Adrenal gland (tissue), 12 donors: ENCODE data around the gene TGFBR3. TPM values are rescaled to one million over a fixed set of nuclear protein-coding genes. Genes with fewer than 3 reads are reported as not detected.

ENCODE experiments used
- DNase-seq, 7 donors: peaks; one replicate each; pipeline ENCODE4 v3.0.0-alpha.2; 2019 to 2020
- H3K27ac ChIP-seq, 5 donors: fragments of 200-600 bp; sonication (generic) in 4 of 5; 1 replicate in 3 of 5; 2 replicates in 2 of 5; pipeline versions ENCODE4 v1.5.1 to v1.8.0; 2016 to 2020; ENCODE audit warnings: mild to moderate bottlenecking in 1 of 5
- H3K27me3 ChIP-seq: fragments of 200-600 bp; 2 replicates; pipeline ENCODE4 v1.8.0; 2021
- H3K36me3 ChIP-seq, 2 donors: fragments of 200-600 bp; replicated peaks in 1 of 2; 1 replicate in 1 of 2; 2 replicates in 1 of 2; pipeline versions ENCODE4 v1.5.1 to v1.8.0; 2018 to 2022
- H3K4me1 ChIP-seq, 2 donors: fragments of 200-600 bp; replicated peaks in 1 of 2; 1 replicate in 1 of 2; 2 replicates in 1 of 2; pipeline versions ENCODE4 v1.5.1 to v1.8.0; 2018 to 2021
- H3K4me3 ChIP-seq, 4 donors: fragments of 200-600 bp; sonication (generic) in 3 of 4; one replicate each; pipeline ENCODE4 v1.5.1; 2016 to 2018
- H3K9me3 ChIP-seq, 3 donors: fragments of 200-600 bp; sonication (generic) in 1 of 3; replicated peaks in 1 of 3; 1 replicate in 2 of 3; 2 replicates in 1 of 3; pipeline versions ENCODE4 v1.5.1 to v1.8.0; 2016 to 2021
- CTCF ChIP-seq, 6 experiments: fragments of 450-650 bp in 4 of 6; fragments of 200-600 bp in 2 of 6; sonication (generic) in 1 of 6; IDR thresholded peaks; 1 replicate in 5 of 6; 2 replicates in 1 of 6; pipeline versions ENCODE4 v1.5.1 to v1.8.0; 2016 to 2021; ENCODE audit warnings: antibody characterized with exemption in 6 of 6, mild to moderate bottlenecking in 2 of 6, moderate library complexity in 1 of 6
- POLR2A ChIP-seq, 2 donors: fragments of 450-650 bp; IDR thresholded peaks; one replicate each; pipeline ENCODE4 v1.6.1; 2017; ENCODE audit warnings: antibody characterized with exemption in 2 of 2, mild to moderate bottlenecking in 2 of 2, moderate library complexity in 1 of 2
- WGBS, 4 donors: extraction: QIAGEN DNeasy Blood & Tissue Kit in 2 of 4; methylation state at CpG; one replicate each; pipeline versions ENCODE4 v1.1.5 to v1.1.7; 2013 to 2017; 5-methylcytosine and 5-hydroxymethylcytosine counted together
- intact Hi-C, 2 donors: fragments of 100-400 bp; cut with DNase I; formaldehyde crosslinking; loops; one replicate each; pipeline versions ENCODE4 v1.14.1 to v1.15.0; 2022 to 2023
- polyA plus RNA-seq, 3 donors: library from polyadenylated mRNA; stranded (reverse); fragments of 200-250 nt in 2 of 3; fragments of 350-450 nt in 1 of 3; fragmentation: Illumina TruSeq in 1 of 3; extraction: RNeasy Lipid Tissue Mini Kit (QIAGEN cat#74804) in 1 of 3; gene quantifications; one replicate each; pipeline ENCODE4 v1.2.3, GENCODE V29; 2013 to 2014
- total RNA-seq, 9 donors: library from RNA; depleted of rRNA in 4 of 9; stranded (reverse); fragments of >200 nt in 4 of 9; fragments of 120-200 nt in 1 of 9; fragmentation: NEBNext Ultra II Directional in 1 of 9; extraction: Animal tissue kit (Norgen Biotek cat#: 25700) in 1 of 9; gene quantifications; one replicate each; pipeline versions ENCODE4 v1.1.0 to v1.2.4, GENCODE V29; 2013 to 2023
- donor health status: healthy with polysubstance abuse.
- donor health status: Bipolar disorder and iron deficiency.
- donor health status: DM: yes; HTN: yes; CAD: no.
- donor health status: DM: no; HTN: no; CAD: no.
- donor health status: DM: no; HTN: no; CAD: no.
- donor health status: DM: yes; HTN: yes; CAD: no.

TGFBR3 gene
- total and polyA plus RNA-seq, 12 donors = 13.9 to 340 (median 148) TPM

GRCh38 chr1:91826649-91827048, 59.3 kb downstream of the TGFBR3 start:
- Histone ChIP-seq H3K4me1 (peaks cover 16 to 28% of the 10 kb centered on the region in 2 donors), H3K4me3 (no peak overlapping the region), H3K27me3 (no peaks in the 10 kb centered on the region), H3K27ac (no peak overlapping the region), H3K9me3 (no peaks in the 10 kb centered on the region), H3K36me3 (no peaks in the 10 kb centered on the region)
- 87 to 95% (median 91%) methylated on average over 5 of the region's 5 CpGs for WGBS, 4 donors
- DNase-seq = no peak
- intact Hi-C loops = no loop called here
- no peak for TF ChIP-seq CTCF (IDR thresholded peaks at IDR 0.05)
- no peak for TF ChIP-seq POLR2A (IDR thresholded peaks at IDR 0.05)

- Histone ChIP-seq H3K36me3 (no peaks in the 10 kb centered on the region), H3K9me3 (no peaks in the 10 kb centered on the region), H3K27ac (no peak overlapping the region), H3K4me1 (peaks cover 12 to 28% of the 10 kb centered on the region in 2 donors), H3K4me3 (no peak overlapping the region), H3K27me3 (no peaks in the 10 kb centered on the region)
- intact Hi-C loops = no loop called here
- TF ChIP-seq CTCF (IDR thresholded peaks at IDR 0.05) (no peak), POLR2A (IDR thresholded peaks at IDR 0.05) (no peak)
- WGBS, 4 donors = 90 to 93% (median 91%) methylated on average over 6 of the region's 6 CpGs
- no peak for DNase-seq
Observed at GRCh38 chr1:91826248-91826647, 59.7 kb downstream of the TGFBR3 start.

GRCh38 chr1:91821126-91821868, 64.7 kb downstream of the TGFBR3 start:
- no peak for TF ChIP-seq POLR2A (IDR thresholded peaks at IDR 0.05)
- no peak for TF ChIP-seq CTCF (IDR thresholded peaks at IDR 0.05)
- peak overlapping the region in 1 of 5 donors; percentile 55 for H3K27ac ChIP-seq
- H3K4me1 ChIP-seq = peaks cover 29 to 54% of the 10 kb centered on the region in 2 donors
- no peak for DNase-seq
- WGBS, 4 donors = 76 to 85% (median 81%) methylated on average over 6 of the region's 6 CpGs
- intact Hi-C loops = no loop called here
- H3K9me3 ChIP-seq = no peaks in the 10 kb centered on the region
- H3K27me3 ChIP-seq = no peaks in the 10 kb centered on the region
- H3K36me3 ChIP-seq = no peaks in the 10 kb centered on the region
- no peak overlapping the region for H3K4me3 ChIP-seq

- H3K36me3 ChIP-seq = no peaks in the 10 kb centered on the region
- H3K27me3 ChIP-seq = no peaks in the 10 kb centered on the region
- TF ChIP-seq CTCF (IDR thresholded peaks at IDR 0.05) (no peak), POLR2A (IDR thresholded peaks at IDR 0.05) (no peak)
- intact Hi-C loops = no loop called here
- peaks cover 39 to 75% of the 10 kb centered on the region in 2 donors for H3K4me1 ChIP-seq
- H3K27ac ChIP-seq = peak overlapping the region; percentile 7 to 78 (median 65)
- 48 to 66% (median 54%) methylated on average over 7 to 11 of the region's 11 CpGs for WGBS, 4 donors
- DNase-seq = no peak
- H3K9me3 ChIP-seq = no peaks in the 10 kb centered on the region
- H3K4me3 ChIP-seq = no peak overlapping the region
Observed at GRCh38 chr1:91819038-91819788, 66.7 kb downstream of the TGFBR3 start.
